Psoas muscle (tissue), 8 donors: ENCODE measurements around the gene TIMP2. TPM values are rescaled to one million over a fixed set of nuclear protein-coding genes. Genes with fewer than 3 reads are reported as not detected.
A peak's percentile ranks its signal among the peaks of the same experiment; 100 is the strongest.

ENCODE experiments used
- ATAC-seq, 4 donors: fragments of 200-7000 bp; cut with Tn5 transposase; one replicate each; pipeline ENCODE4 v1.9.1; 2020; ENCODE audit warnings: moderate library complexity in 3 of 4, mild to moderate bottlenecking in 2 of 4
- DNase-seq, 2 donors: peaks; one replicate each; pipeline ENCODE4 v3.0.0-alpha.2; 2020
- H3K27ac ChIP-seq: fragments of 200-600 bp; one replicate; pipeline ENCODE4 v1.8.0; 2022
- H3K27me3 ChIP-seq, 3 donors: fragments of 200-600 bp in 1 of 3; one replicate each; pipeline versions ENCODE4 v1.6.1 to v1.8.0; 2013 to 2022; ENCODE audit warnings: low read length in 2 of 3, mild to moderate bottlenecking in 2 of 3, moderate library complexity in 1 of 3; ENCODE audit not compliant: insufficient read depth in 3 of 3
- H3K36me3 ChIP-seq, 2 donors: fragments of 200-600 bp in 1 of 2; one replicate each; pipeline versions ENCODE4 v1.6.1 to v1.8.0; 2013 to 2022; ENCODE audit warnings: low read depth in 1 of 2, mild to moderate bottlenecking in 1 of 2, moderate library complexity in 1 of 2; ENCODE audit not compliant: insufficient read depth in 1 of 2
- H3K4me1 ChIP-seq: fragments of 200-600 bp; one replicate; pipeline ENCODE4 v1.8.0; 2022
- H3K4me3 ChIP-seq: fragments of 200-600 bp; one replicate; pipeline ENCODE4 v1.8.0; 2022; ENCODE audit warnings: mild to moderate bottlenecking
- H3K9me3 ChIP-seq: fragments of 200-600 bp; one replicate; pipeline ENCODE4 v1.8.0; 2022
- WGBS, 3 donors: extraction: QIAGEN DNeasy Blood & Tissue Kit; methylation state at CpG; one replicate each; pipeline versions ENCODE4 v1.1.6 to v1.1.7; 2013; 5-methylcytosine and 5-hydroxymethylcytosine counted together
- intact Hi-C, 2 donors: fragments of 100-400 bp; cut with DNase I; formaldehyde crosslinking; loops; one replicate each; pipeline versions ENCODE4 v1.11.0 to v1.14.2; 2022
- polyA plus RNA-seq, 3 donors: library from polyadenylated mRNA; stranded (reverse); fragments of 200-250 nt; gene quantifications; one replicate each; pipeline ENCODE4 v1.2.3, GENCODE V29; 2013
- total RNA-seq, 4 donors: library from RNA; stranded (reverse); fragmentation: NEBNext Ultra II Directional in 2 of 4; extraction: Animal tissue kit (Norgen Biotek cat#: 25700) in 2 of 4; gene quantifications; one replicate each; pipeline versions ENCODE4 v1.2.1 to v1.2.4, GENCODE V29; 2021 to 2023
- TF ChIP-seq, protein P1 (sequence below): fragments of 200-600 bp; IDR thresholded peaks from one replicate; pipeline ENCODE4 v1.8.0; 2022; ENCODE audit warnings: antibody characterized with exemption
- donor health status: healthy with polysubstance abuse.
- donor health status: DM: no; HTN: no; CAD: no; lungs with moderate emphysema.
- donor health status: Bipolar disorder and iron deficiency.
- donor health status: healthy.
- donor health status: DM: yes; HTN: yes; CAD: no.
- donor health status: DM: no; HTN: no; CAD: no.
- donor health status: DM: no; HTN: no; CAD: no.
- donor health status: DM: yes; HTN: yes; CAD: no.

The TIMP2 gene
- total and polyA plus RNA-seq, 7 donors = 10.3 to 53.6 (median 18.5) TPM

DNA sequence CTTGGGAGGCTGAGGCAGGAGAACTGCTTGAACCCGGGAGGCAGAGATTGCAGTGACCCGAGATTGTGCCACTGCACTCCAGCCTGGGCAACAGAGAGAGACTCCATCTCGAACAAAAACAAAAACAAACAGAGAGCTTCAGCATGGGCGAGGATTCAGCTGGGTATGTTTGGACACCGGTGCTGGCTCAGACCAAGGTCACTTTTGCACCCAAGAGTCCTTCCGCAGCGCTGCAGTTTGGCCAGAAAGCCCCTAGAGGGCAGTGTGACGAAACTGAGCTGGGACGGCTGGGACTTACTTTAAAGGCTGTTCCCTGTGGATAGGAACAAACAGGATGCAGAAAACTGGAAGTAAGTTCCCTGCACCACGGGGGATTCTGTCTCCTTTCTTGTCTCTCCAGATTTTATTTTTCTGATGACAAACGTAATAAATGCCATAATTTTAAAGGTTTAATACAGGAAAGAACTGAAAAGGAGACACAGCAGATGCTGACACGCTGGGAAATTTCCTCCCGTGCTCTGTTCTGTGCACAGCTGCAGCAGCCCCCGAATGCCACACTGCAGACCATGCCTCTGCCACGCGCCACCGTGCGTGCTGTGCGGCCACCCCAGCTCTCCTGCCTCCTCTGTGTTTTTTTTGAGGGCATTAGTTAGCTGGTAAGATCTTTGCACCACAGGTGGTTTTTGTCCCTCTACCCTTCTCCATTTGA lies 59.4 kb downstream of the TIMP2 start:
- intact Hi-C loops = loop anchor here in 1 of 2 donors (1.0 kb wide), 1 partner anchor 105 kb away; no protein-coding TSS in a partner anchor
- WGBS, 3 donors = 8 to 12% (median 10%) methylated on average over 19 of the region's 19 CpGs
- H3K9me3 ChIP-seq = no peaks in the 10 kb centered on the region
- H3K27ac ChIP-seq = no peak overlapping the region
- no peaks in the 10 kb centered on the region for H3K27me3 ChIP-seq
- H3K36me3 ChIP-seq = peaks cover 0 to 11% of the 10 kb centered on the region in 2 donors
- TF ChIP-seq, protein P1, sequence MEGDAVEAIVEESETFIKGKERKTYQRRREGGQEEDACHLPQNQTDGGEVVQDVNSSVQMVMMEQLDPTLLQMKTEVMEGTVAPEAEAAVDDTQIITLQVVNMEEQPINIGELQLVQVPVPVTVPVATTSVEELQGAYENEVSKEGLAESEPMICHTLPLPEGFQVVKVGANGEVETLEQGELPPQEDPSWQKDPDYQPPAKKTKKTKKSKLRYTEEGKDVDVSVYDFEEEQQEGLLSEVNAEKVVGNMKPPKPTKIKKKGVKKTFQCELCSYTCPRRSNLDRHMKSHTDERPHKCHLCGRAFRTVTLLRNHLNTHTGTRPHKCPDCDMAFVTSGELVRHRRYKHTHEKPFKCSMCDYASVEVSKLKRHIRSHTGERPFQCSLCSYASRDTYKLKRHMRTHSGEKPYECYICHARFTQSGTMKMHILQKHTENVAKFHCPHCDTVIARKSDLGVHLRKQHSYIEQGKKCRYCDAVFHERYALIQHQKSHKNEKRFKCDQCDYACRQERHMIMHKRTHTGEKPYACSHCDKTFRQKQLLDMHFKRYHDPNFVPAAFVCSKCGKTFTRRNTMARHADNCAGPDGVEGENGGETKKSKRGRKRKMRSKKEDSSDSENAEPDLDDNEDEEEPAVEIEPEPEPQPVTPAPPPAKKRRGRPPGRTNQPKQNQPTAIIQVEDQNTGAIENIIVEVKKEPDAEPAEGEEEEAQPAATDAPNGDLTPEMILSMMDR = peak; percentile 93
- peak; percentile 82 to 88 for DNase-seq
- ATAC-seq = peak; percentile 70 to 85 (median 76)
- H3K4me3 ChIP-seq = peak overlapping the region; percentile 16
- H3K4me1 ChIP-seq = peaks cover 7% of the 10 kb centered on the region

DNA sequence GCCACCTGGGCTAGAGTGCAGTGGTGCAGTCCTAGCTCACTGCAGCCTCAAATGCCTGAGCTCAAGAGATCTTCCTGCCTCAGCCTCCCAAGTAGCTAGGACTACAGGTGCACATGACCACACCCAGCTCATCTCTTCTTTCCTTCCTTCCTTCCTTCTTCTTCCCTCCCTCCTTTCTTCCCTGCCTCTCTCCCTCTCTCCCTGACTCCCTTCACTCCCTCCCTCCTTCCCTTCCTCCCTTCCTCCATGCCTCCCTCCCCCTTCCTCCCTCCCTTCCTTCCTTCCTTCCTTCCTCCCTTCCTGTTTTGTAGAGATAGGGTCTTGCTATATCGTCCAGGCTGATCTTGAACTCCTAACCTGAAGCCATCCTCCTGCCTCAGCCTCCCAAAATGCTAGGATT lies 61.1 kb downstream of the TIMP2 start:
- intact Hi-C loops = loop anchor here in 1 of 2 donors (1.0 kb wide), 1 partner anchor 108 kb away; no protein-coding TSS in a partner anchor
- 77 to 86% (median 80%) methylated on average over 1 of the region's 1 CpG for WGBS, 3 donors

DNA sequence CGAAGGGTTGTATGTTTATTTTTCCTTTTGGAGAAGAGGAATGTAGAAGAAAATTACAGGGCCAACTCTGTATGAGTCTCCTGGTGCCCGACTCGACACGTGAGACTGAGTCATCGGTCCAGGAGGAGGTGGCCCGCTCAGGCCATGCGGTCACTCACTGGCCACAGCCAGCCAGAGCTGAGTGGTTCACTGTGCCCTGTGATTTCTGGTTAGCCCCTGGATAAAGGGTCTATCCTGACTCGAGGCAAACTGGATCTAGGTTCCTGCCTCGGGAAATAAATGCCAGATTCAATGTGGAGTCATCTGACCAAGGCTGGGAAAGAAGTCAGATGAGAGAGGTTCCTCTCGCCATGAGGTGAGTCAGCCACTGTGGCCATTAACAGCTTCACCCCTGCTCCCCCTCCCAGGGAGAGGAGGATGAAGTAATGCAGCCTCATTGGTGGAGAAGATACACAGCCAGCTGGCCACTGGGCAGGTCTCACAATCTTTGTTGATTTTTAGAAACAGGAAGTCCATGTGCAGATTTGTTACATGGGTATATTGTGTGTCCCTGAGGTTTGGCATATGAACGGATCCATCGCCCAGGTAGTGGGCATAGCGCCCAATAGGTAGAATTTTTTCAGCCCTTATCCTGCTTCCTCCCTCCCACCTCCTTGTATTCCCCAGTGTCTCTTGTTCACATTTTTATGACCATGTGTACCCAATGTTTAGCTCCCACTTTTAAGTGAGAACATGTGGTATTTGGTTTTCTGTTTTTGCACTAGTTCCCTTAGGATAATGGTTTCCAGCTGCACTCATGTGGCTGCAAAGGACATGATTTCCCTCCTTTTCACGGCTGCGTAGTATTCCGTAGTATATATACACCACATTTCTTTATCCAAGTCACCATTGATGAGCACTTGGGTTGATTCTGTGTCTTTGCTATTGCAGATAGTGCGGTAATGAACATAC lies 62.8 kb downstream of the TIMP2 start:
- no peaks in the 10 kb centered on the region for H3K27me3 ChIP-seq
- peak overlapping the region; percentile 83 for H3K27ac ChIP-seq
- peak; percentile 84 to 89 for DNase-seq
- H3K9me3 ChIP-seq = no peaks in the 10 kb centered on the region
- TF ChIP-seq, protein P1 = no peak
- WGBS, 3 donors = 49 to 70% (median 50%) methylated on average over 17 of the region's 17 CpGs
- intact Hi-C loops = no loop called here
- H3K4me3 ChIP-seq = no peak overlapping the region
- ATAC-seq = peak; percentile 91 to 92 (median 92)
- H3K36me3 ChIP-seq = peaks cover 0 to 3% of the 10 kb centered on the region in 2 donors
- peaks cover 7% of the 10 kb centered on the region for H3K4me1 ChIP-seq

More for the DNA sequence above, 61.1 kb downstream of the TIMP2 start:
- H3K4me3 ChIP-seq = no peak overlapping the region
- no peak overlapping the region for H3K27ac ChIP-seq
- TF ChIP-seq, protein P1 = no peak
- peaks cover 0 to 1% of the 10 kb centered on the region in 2 donors for H3K36me3 ChIP-seq
- H3K4me1 ChIP-seq = peaks cover 7% of the 10 kb centered on the region
- no peaks in the 10 kb centered on the region for H3K27me3 ChIP-seq
- ATAC-seq = no peak
- no peak for DNase-seq
- H3K9me3 ChIP-seq = no peaks in the 10 kb centered on the region

DNA sequence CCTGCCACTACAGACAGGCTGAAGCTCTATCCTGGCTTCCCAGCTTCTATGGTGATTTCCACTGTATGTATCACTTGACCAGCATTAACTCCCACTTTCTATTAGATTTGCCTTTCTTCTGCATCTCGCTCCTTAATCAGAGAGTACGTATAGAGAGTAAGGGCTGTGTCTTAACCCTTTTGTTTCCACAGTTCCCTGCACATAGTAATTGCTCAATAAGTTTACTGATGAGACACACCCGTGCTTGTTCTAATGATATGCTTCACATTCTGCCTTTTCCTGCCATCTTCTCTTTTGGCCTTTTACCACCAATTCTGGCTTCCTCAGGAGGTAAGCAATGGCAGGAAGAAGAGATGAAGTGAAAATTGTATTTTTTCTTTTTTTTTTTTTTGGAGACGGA lies 64.0 kb downstream of the TIMP2 start:
- Histone ChIP-seq H3K27ac (peak overlapping the region; percentile 83), H3K36me3 (peaks cover 0 to 5% of the 10 kb centered on the region in 2 donors)
- WGBS, 3 donors = 92 to 95% (median 95%) methylated on average over 4 of the region's 4 CpGs

More for the DNA sequence above, 64.0 kb downstream of the TIMP2 start:
- intact Hi-C loops = no loop called here
- TF ChIP-seq, protein P1 = no peak
- no peak for ATAC-seq
- no peaks in the 10 kb centered on the region for H3K9me3 ChIP-seq
- no peaks in the 10 kb centered on the region for H3K27me3 ChIP-seq
- DNase-seq = no peak
- no peak overlapping the region for H3K4me3 ChIP-seq
- H3K4me1 ChIP-seq = peaks cover 7% of the 10 kb centered on the region
